HG02973 (cell line): ENCODE results near the gene MNDA.

ENCODE experiments used
- ATAC-seq: cut with Tn5 transposase; IDR thresholded peaks from one replicate; pipeline ENCODE4 v1.9.1; 2021; ENCODE audit warnings: moderate library complexity; ENCODE audit not compliant: unreplicated experiment

Gene MNDA

GRCh38 chr1:158830904-158831507 lies at the start of gene MNDA:
TSS of gene MNDA (plus strand) at chr1:158831351. CDS start at chr1:158842154, 10,803 bp downstream.
- peak; percentile 94 for ATAC-seq

GRCh38 chr1:158793604-158794003 lies 37.5 kb upstream of the MNDA start:
- ATAC-seq: peak; percentile 53

DNA sequence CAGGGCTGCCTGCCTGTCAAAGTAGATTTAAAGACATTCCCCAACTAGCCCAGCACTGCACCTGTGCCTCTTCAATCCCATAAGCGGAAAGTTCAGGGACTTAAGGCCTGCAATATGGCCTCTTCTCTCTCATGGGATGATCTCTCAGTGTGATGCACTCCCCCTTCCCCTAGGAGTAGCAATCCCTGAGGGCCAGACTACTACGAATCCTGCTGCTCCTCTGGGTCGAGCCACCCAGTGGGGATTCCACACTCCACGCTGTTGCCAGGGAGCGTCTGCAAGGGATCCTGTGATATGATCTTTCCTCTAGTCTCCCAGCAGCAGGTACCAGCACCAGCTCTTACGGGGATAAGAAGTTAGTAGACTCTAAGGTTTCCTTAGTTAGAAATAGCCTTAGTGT lies 36.9 kb upstream of the MNDA start:
- ATAC-seq: no peak

- ATAC-seq: no peak
Measured at GRCh38 chr1:158798531-158798930, 32.6 kb upstream of the MNDA start.

- no peak for ATAC-seq
Measured at GRCh38 chr1:158799689-158800088, 31.5 kb upstream of the MNDA start.

DNA sequence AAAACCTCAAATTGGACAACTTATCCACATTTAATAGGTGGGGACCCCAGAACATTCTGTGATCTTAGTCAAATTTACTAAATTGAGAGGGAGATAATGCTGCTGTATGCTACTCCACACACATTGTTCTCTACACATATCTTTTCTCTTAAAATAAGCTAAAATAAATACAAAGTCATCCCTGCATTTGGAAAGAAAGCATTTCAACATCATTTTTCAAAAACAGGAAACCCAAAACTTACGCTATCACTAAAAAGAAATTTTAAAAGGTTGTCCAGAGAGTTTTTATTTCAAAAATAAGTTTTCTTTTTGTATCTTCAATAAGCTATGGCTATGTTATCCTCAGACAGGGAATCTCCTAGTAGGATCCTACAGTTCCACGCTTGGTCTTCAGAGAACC lies 30.6 kb upstream of the MNDA start:
- no peak for ATAC-seq

- no peak for ATAC-seq
Measured at GRCh38 chr1:158801396-158801795, 29.8 kb upstream of the MNDA start.

- no peak for ATAC-seq
Measured at GRCh38 chr1:158803678-158804077, 27.5 kb upstream of the MNDA start.

- ATAC-seq: no peak
Measured at GRCh38 chr1:158806916-158807536, 24.1 kb upstream of the MNDA start.

DNA sequence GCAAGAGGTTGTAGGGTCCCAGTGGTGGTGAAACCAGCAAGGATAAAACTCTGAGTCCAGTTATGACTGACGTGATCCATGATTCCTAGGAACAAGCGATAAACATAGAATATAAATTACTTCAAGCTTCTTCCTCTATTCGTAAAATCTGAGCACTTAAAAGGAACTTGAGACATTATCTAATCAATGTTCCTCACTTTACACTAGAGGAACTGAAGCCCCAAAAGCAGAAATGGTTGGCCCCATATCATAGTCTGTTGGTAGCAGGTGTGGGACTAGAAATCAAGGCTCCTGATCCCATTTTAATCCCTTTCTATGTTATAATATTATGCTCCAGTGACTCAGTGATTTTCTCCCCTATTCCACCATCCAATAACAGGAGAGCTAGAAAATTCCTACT lies 21.9 kb upstream of the MNDA start:
- no peak for ATAC-seq

- ATAC-seq: no peak
Measured at GRCh38 chr1:158809862-158810261, 21.3 kb upstream of the MNDA start.

- no peak for ATAC-seq
Measured at GRCh38 chr1:158810311-158810710, 20.8 kb upstream of the MNDA start.

- no peak for ATAC-seq
Measured at GRCh38 chr1:158812336-158812735, 18.8 kb upstream of the MNDA start.

DNA sequence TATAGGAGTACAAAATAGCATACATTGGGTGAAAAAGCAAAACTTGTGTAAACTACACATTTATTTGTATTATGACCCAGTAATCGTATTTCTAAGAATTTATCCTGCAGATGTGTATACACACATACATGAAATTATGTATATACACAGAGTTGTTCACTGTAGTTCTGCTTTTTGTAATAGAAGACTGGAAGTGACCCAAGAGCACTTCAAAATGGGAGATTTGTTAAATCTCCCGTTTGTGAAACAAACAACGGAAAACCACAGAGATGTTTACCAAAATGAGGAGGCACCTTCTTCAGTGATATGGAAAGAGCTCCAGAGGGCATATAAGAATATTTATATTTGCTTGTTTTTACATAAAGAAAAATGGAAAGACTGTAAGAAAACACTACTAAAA lies 18.0 kb upstream of the MNDA start:
- no peak for ATAC-seq

DNA sequence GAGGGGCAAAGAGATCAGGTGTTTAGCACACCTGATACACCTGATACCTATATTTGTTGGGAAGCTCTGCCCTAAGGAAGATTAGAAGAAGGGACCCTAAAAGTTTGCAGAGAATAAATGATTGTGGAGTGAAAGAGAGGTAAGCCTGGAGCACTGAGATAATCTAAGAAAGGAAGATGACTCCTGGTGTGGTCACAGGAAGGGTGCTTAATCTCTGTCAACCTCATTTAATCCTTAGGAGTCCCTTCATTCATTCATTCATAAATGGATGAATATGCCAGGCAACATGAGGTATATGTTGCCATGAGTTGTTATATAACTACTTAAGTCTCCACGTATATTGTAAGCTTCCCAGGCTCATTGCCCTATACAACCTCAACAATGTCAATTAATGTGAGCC lies 16.2 kb upstream of the MNDA start:
- ATAC-seq: no peak

GRCh38 chr1:158818560-158818959 lies 12.6 kb upstream of the MNDA start:
- no peak for ATAC-seq

- no peak for ATAC-seq
Measured at GRCh38 chr1:158818975-158819431, 12.1 kb upstream of the MNDA start.

DNA sequence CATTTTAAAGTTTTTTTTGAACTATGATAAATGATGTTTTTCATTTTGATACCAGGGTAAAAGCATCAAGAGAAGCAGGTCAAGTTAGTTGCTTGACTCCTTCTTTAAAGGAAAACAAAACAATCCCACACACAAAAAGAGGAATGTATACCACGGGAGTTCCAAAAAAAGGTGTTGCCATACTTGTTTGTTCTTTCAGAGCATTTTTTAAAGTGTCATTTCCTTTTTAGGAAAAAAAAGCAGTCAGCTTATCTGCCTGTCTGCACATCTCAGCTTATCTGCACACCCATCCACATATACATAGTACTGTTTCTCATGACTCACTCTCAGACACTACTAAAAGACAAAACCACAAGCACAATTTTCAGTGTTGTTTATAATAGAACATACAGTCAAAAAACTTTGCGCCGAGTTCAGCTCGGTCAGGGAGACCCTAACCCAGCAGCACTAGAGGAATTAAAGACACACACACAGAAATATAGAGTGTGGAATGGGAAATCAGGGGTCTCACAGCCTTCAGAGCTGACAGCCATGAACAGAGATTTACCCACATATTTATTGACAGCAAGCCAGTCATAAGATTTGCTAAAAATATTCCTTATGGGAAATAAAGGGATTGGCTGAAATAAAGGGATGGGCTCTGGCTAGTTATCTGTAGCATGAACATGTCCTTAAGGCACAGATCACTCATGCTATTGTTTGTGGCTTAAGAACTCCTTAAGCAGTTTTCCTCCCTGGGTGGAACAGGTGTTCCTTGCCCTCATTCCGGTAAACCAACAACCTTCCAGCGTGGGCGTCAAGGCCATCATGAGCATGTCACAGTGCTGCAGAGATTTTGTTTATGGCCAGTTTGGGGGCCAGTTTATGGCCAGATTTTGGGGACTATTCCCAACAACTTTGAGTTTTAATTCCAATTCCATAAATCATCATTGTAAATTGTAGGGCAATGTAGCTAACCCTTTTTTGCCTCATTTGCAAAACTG lies 11.4 kb upstream of the MNDA start:
- ATAC-seq: peak; percentile 77

DNA sequence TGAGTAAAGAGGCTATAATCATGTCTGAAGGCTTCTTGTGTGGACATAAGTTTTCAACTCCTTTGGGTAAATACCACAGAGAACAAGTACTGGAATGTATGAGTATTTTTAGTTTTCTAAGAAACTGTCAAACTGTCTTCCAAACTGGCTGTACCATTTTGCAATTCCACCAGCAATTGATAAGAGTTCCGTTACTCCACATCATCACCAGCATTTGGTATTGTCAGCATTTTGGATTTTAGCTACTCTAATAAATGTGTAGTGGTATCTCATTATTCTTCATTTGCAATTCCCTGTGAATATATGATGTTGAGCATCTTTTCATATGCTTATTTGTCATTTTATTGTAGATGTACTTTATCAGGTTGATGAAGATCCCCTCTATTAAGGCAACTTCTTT lies 9.4 kb upstream of the MNDA start:
- ATAC-seq: no peak

- peak; percentile 46 for ATAC-seq
Measured at GRCh38 chr1:158830074-158830677, 975 bp upstream of the MNDA start.

GRCh38 chr1:158833264-158833663 lies 2.1 kb downstream of the MNDA start:
- ATAC-seq: no peak
